WERI-Rb-1 (cell line): ENCODE data around the gene TMPO.
"Not testable (repeated sequence)": the region's sequence is repeated elsewhere in the genome, so short reads cannot be mapped to it uniquely, and the experiment has no call there.

Experiments used
- DNase-seq: peaks from one replicate; pipeline ENCODE4 v3.0.0-alpha.2; 2020
- H3K27ac ChIP-seq: fragments of 250-450 bp; sonication (Bioruptor Pico); 2 replicates; pipeline ENCODE4 v1.5.1; 2020; ENCODE audit warnings: mild to moderate bottlenecking, moderate library complexity
- H3K27me3 ChIP-seq: fragments of 250-450 bp; sonication (Bioruptor Pico); 2 replicates; pipeline ENCODE4 v1.5.1; 2021; ENCODE audit warnings: mild to moderate bottlenecking, low read depth, moderate library complexity; ENCODE audit not compliant: insufficient read depth, severe bottlenecking
- H3K36me3 ChIP-seq: fragments of 250-450 bp; sonication (Bioruptor Pico); 2 replicates; pipeline ENCODE4 v1.5.1; 2020; ENCODE audit warnings: mild to moderate bottlenecking, moderate library complexity
- H3K4me3 ChIP-seq: 2 replicates; pipeline ENCODE4 v1.5.1; 2011; ENCODE audit warnings: low read depth, mild to moderate bottlenecking, control low read depth, low read length
- H3K9me3 ChIP-seq: fragments of 250-450 bp; sonication (Bioruptor Pico); 2 replicates; pipeline ENCODE4 v1.5.1; 2021; ENCODE audit warnings: mild to moderate bottlenecking, moderate library complexity; ENCODE audit not compliant: severe bottlenecking
- CTCF ChIP-seq: IDR thresholded peaks from 2 replicates; pipeline ENCODE4 v1.5.1; 2011; ENCODE audit warnings: low read depth, mild to moderate bottlenecking, control low read depth, inconsistent platforms, low read length

TMPO gene

GRCh38 chr12:98561846-98562245, 46.5 kb downstream of the TMPO start:
- Histone ChIP-seq H3K27me3 (no peaks in the 10 kb centered on the region), H3K27ac (no peak overlapping the region), H3K4me3 (no peak overlapping the region), H3K36me3 (no peaks in the 10 kb centered on the region), H3K9me3 (no peaks in the 10 kb centered on the region)
- no peak for TF ChIP-seq CTCF
- no peak for DNase-seq

DNA sequence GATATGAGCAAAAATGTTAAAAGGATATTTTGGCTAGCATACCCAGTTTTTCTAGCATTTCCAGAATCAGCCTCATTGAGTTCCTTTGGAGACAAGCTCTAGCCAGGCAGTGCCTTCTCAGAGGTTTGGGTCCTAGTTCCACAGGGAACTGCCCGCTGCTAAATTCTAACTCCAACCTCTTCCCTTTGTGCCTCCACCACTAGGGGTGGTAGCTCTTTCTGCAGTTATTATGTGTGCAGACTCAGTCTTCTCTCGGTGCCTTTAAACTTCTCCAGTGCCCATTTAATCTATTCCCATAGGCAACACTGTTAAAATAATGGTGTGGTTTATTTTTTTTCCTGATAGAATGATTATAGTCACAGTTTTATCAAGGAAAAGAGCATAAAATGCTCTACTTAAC, 56.6 kb downstream of the TMPO start:
- DNase-seq: no peak
- H3K4me3 ChIP-seq: no peak overlapping the region
- H3K9me3 ChIP-seq: no peaks in the 10 kb centered on the region
- H3K27ac ChIP-seq: no peak overlapping the region
- TF ChIP-seq CTCF: peak; percentile 39
- H3K27me3 ChIP-seq: no peaks in the 10 kb centered on the region
- no peaks in the 10 kb centered on the region for H3K36me3 ChIP-seq

DNA sequence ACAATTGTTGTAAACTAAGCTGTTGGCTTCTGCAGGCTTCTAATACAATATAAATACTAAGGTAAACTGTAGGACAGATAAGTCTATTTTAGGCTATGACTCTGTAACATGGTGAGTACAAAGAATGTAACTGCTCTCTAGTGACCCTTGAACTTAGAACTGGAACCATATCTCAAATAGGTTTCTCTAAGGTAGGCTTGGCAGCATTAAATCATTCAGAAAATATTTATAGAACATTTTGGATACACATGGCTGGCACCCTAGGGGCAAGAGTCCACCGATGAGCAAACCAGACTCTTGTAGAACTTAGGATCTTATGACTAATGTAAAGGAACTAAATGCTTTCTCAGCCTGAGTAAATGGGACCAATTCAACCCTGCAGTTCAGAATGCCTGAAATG, 58.7 kb downstream of the TMPO start:
- Histone ChIP-seq H3K4me3 (no peak overlapping the region), H3K27me3 (no peaks in the 10 kb centered on the region), H3K36me3 (no peaks in the 10 kb centered on the region), H3K9me3 (no peaks in the 10 kb centered on the region), H3K27ac (no peak overlapping the region)
- DNase-seq: no peak
- TF ChIP-seq CTCF: no peak

DNA sequence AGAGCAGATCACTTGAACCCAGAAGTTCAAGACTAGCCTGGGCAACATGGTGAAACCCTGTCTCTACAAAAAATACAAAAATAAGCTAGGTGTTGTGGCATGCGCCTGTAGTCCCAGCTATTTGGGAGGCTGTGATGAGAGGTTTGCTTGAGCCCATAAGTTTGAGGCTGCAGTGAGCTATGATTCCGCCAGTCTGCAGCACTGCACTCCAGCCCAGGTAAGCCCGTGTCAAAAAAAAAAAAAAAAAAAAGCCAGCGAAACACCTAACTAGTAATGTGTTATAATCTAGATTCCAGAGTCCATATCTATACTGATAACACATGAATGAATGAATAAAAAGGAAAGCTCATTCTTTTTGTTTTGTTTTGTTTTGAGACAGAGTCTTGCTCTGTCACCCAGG, 59.6 kb downstream of the TMPO start:
- Histone ChIP-seq H3K27me3 (no peaks in the 10 kb centered on the region), H3K36me3 (no peaks in the 10 kb centered on the region), H3K27ac (no peak overlapping the region), H3K9me3 (no peaks in the 10 kb centered on the region), H3K4me3 (no peak overlapping the region)
- DNase-seq: no peak
- no peak for TF ChIP-seq CTCF

- not testable (repeated sequence) for H3K36me3 ChIP-seq, H3K9me3 ChIP-seq, DNase-seq, H3K4me3 ChIP-seq, H3K27ac ChIP-seq, H3K27me3 ChIP-seq
Observed at GRCh38 chr12:98576795-98577194, 61.4 kb downstream of the TMPO start.

GRCh38 chr12:98578392-98578791, 63.0 kb downstream of the TMPO start:
- no peak overlapping the region for H3K27ac ChIP-seq
- TF ChIP-seq CTCF: no peak
- no peaks in the 10 kb centered on the region for H3K36me3 ChIP-seq
- H3K9me3 ChIP-seq: no peaks in the 10 kb centered on the region
- no peaks in the 10 kb centered on the region for H3K27me3 ChIP-seq
- no peak for DNase-seq
- no peak overlapping the region for H3K4me3 ChIP-seq
